AG04450 (cell line): ENCODE measurements around the gene PRSS35. TPM values are rescaled to one million over a fixed set of nuclear protein-coding genes. Genes with fewer than 3 reads are reported as not detected.
"Not testable (repeated sequence)": the region's sequence is repeated elsewhere in the genome, so short reads cannot be mapped to it uniquely, and the experiment has no call there.

Source experiments
- CTCF ChIA-PET: fragments of 300-600, 350-600 bp; formaldehyde crosslinking; extraction: SDS; loops from one replicate; lab custom pipeline; 2022; ENCODE audit warnings: antibody characterized with exemption, inconsistent platforms; lab: Charles Lee
- POLR2A ChIA-PET: fragments of 350-600 bp; formaldehyde crosslinking; extraction: SDS; loops from one replicate; lab custom pipeline; 2021; ENCODE audit warnings: antibody characterized with exemption, inconsistent platforms; lab: Yijun Ruan, JAX
- DNase-seq: peaks from one replicate; pipeline ENCODE4 v3.0.0-alpha.2; 2011; ENCODE audit warnings: low read depth, low spot score
- H3K27ac ChIP-seq: one replicate; pipeline ENCODE4 v1.5.1; 2012; ENCODE audit warnings: low read depth, low read length, control low read depth
- H3K27me3 ChIP-seq: one replicate; pipeline ENCODE4 v1.6.0; 2012; ENCODE audit warnings: low read length; ENCODE audit not compliant: control insufficient read depth, insufficient read depth
- H3K4me3 ChIP-seq: 2 replicates; pipeline ENCODE4 v1.5.1; 2011; ENCODE audit warnings: mild to moderate bottlenecking, low read depth, low read length, control low read depth
- H3K9me3 ChIP-seq: 2 replicates; pipeline ENCODE4 v1.5.1; 2012; ENCODE audit warnings: low read length; ENCODE audit not compliant: control insufficient read depth, insufficient read depth
- CTCF ChIP-seq: IDR thresholded peaks from 2 replicates; pipeline ENCODE4 v1.5.1; 2011; ENCODE audit warnings: low read depth, low read length, control low read depth, inconsistent platforms
- polyA plus RNA-seq: library from polyadenylated mRNA; depleted of rRNA; stranded (reverse); fragments of >200 nt; gene quantifications from 2 replicates; pipeline ENCODE4 v1.2.3, GENCODE V29; 2011

PRSS35 gene
- polyA plus RNA-seq, 1 experiment = 7.3 TPM

- ChIA-PET POLR2A (no interaction called here), CTCF (interaction anchor here (0.6 to 1.3 kb wide), 25 partner anchors 9 to 1293 kb away, joined by 3 to 15 read pairs (median 4); partner anchors contain the start of genes DOP1A, PRSS35 and UBE3D)
- no peak for DNase-seq
- Histone ChIP-seq H3K4me3 (no peak overlapping the region), H3K27me3 (peaks cover 2% of the 10 kb centered on the region), H3K9me3 (no peaks in the 10 kb centered on the region), H3K27ac (no peak overlapping the region)
- peak; percentile 86 for TF ChIP-seq CTCF
Measured at GRCh38 chr6:83536034-83536646, 23.8 kb downstream of the PRSS35 start.

GRCh38 chr6:83536647-83537589, 24.6 kb downstream of the PRSS35 start:
- no peak for TF ChIP-seq CTCF

GRCh38 chr6:83539678-83540077, 27.3 kb downstream of the PRSS35 start:
- CTCF ChIA-PET = no interaction called here
- no peak for TF ChIP-seq CTCF
- Histone ChIP-seq H3K27me3 (peaks cover 2% of the 10 kb centered on the region), H3K27ac (no peak overlapping the region), H3K9me3 (no peaks in the 10 kb centered on the region), H3K4me3 (no peak overlapping the region)
- DNase-seq = no peak
- POLR2A ChIA-PET = no interaction called here

More at GRCh38 chr6:83536647-83537589, 24.6 kb downstream of the PRSS35 start:
- Histone ChIP-seq H3K4me3 (no peak overlapping the region), H3K27ac (no peak overlapping the region), H3K27me3 (peaks cover 2% of the 10 kb centered on the region), H3K9me3 (no peaks in the 10 kb centered on the region)
- DNase-seq = no peak
- POLR2A ChIA-PET = no interaction called here
- CTCF ChIA-PET = interaction anchor here (0.6 to 1.3 kb wide), 25 partner anchors 9 to 1294 kb away, joined by 3 to 15 read pairs (median 4); partner anchors contain the start of genes DOP1A, PRSS35 and UBE3D

GRCh38 chr6:83546636-83547035, 34.3 kb downstream of the PRSS35 start:
- ChIA-PET CTCF (interaction anchor here (0.9 kb wide), 1 partner anchor 481 kb away, joined by 3 read pairs; the partner anchor contains the start of gene UBE3D), POLR2A (no interaction called here)
- Histone ChIP-seq H3K9me3 (no peaks in the 10 kb centered on the region), H3K27me3 (peaks cover 3% of the 10 kb centered on the region), H3K27ac (no peak overlapping the region), H3K4me3 (no peak overlapping the region)
- no peak for TF ChIP-seq CTCF
- DNase-seq = no peak

GRCh38 chr6:83550482-83550881, 38.1 kb downstream of the PRSS35 start:
- POLR2A ChIA-PET, H3K9me3 ChIP-seq, H3K27ac ChIP-seq, H3K27me3 ChIP-seq, DNase-seq, H3K4me3 ChIP-seq: not testable (repeated sequence)
- CTCF ChIA-PET = interaction anchor here (1.3 kb wide), 1 partner anchor 14 kb away, joined by 4 read pairs; no protein-coding TSS in a partner anchor

GRCh38 chr6:83551748-83552147, 39.4 kb downstream of the PRSS35 start:
- POLR2A ChIA-PET, H3K4me3 ChIP-seq, H3K27ac ChIP-seq, H3K9me3 ChIP-seq, DNase-seq, CTCF ChIA-PET, H3K27me3 ChIP-seq: not testable (repeated sequence)
